ENCODE measurements around the gene DOCK4.

DOCK4 gene

DNA sequence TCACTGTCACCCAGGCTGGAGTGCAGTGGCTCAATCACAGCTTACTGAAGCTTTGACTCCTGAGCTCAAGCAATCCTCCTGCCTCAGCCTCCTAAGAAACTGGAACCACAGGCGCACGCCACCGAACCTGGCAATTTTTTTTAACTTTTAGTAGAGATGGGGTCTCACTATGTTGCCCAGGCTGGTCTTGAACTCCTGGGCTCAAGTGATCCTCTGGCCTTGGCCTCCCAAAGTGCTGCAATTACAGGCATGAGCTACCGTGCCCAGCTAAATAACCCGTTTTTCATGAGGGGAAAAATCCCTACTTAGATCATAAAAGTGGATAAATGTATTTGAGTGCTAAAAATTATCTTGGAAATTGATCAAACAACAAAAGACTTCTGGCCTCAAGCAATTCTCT is 443.4 kb downstream of the DOCK4 start:
- no peak for DNase-seq (ENCODE audit: low read depth in 2 of 2)

DNA sequence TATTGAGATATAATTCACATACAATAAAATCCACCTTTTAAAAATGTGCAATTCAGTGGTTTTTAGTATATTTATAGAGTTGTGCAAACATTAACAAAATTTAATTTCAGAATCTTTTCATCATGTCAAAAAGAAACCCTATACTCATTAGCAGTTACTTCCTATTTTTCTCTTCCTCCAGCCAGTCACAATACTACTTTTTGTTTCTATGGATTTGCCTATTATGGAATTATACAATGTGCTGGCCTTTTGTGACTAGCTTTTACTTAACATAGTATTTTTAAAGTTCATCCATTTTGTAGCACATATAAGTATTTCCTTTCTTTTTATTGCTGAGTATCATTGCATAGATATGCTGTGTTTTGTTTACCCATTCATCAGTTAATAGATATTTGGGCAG is 444.0 kb downstream of the DOCK4 start:
- no peak for DNase-seq (ENCODE audit: low read depth in 2 of 2)

DNA sequence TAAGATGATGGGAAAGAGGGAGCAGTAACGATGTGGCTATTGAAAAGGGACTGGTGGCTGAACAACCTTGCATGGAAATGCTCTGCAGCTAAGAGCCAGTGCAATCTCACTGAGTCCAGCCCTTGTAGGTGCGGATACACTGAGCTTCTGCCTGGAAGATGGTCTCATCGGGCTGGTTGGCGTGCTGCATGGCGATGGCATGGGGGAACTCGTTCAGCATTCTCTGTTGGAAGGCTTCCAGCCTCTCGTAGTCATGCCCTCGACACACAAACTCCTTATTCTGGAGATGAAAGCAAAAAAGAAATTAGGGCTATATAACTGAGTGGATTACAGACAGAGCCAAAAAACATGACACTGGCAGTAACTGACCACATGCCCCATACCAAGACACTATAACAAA is 446.2 kb downstream of the DOCK4 start:
- DNase-seq (ENCODE audit: low read depth in 2 of 2), result no peak

DNA sequence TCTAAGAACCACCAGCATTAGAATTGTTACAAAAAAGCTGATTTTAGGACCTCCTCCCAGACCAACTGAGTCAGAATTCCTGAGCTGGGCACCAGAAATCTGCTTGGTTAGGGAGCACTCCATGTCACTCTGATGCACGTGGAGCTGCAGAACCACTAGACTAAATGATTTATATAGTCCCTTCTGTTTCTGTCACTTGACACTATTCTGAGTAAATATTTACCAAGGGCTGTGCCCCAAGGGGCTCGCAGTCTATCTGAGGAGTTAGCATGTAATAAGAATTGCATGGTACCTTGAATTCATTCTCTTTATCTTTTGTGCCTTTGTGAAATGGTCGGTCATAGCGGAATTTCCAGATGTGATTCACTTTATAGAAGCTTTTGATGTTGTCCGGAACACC is 447.9 kb downstream of the DOCK4 start:
- DNase-seq (ENCODE audit: low read depth in 2 of 2), result no peak

DNA sequence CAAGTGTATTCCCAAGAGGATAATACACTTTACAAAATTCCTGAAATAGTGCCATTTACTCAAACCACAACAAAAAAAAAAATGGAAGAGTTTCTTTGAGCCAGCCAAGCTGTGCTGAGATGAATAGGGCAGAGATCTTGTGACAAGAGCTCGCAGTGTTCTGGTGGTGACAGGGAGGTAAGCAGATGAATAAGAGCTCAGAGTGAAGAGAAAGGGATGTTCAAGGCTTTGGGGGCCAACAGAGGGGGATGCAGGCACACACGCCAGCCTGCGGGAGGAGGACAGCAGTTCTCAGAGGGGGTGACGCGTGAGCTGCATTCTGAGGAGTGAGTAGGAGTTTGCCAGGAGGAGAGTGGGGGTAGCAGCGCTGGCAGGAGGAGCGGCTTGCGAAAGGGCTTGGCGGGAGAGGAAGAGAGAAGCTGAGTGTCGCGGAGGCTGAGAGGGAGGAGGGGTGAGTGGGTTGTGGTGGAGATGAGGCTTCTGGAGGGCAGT is 449.5 kb downstream of the DOCK4 start:
- DNase-seq (ENCODE audit: low read depth in 2 of 2), result no peak

DNA sequence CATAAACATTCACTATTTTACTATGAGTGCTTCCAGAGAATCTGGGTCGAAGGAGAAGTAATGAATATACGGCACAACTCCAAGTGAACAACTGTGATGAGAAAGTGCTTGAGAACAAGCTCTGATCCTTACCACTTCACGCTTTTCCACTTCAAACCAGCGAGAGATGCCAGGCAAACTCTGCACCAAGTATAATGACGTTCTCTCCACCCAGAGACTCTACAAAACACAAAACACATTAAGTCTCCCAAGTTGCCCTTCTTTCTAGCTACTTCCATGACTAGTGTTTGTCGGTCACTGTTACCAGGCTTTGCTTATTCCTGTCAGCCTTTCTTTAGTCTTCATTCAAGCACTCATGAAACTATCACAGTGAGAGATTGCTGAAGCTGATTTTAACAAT is 450.8 kb downstream of the DOCK4 start:
- DNase-seq (ENCODE audit: low read depth in 2 of 2), result no peak

DNA sequence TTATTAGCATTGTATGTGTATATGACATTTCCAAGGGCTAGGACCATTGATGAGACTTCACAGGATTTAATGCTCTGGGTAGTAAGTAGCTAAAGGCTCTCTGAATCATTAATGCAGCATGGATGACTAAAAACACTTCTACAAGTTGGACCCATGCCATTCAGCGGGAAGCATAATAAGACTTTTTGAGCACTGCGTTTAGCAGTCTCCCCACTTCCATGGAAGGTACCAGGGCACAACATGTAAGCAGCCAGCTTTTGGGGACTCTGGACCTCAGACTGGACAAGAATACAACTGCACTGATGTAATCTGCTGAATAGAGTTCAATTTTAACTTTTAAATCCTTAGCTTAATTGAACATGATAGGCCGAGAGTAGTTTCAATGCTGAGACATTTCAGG is 452.2 kb downstream of the DOCK4 start:
- DNase-seq (ENCODE audit: low read depth in 2 of 2), result no peak

DNA sequence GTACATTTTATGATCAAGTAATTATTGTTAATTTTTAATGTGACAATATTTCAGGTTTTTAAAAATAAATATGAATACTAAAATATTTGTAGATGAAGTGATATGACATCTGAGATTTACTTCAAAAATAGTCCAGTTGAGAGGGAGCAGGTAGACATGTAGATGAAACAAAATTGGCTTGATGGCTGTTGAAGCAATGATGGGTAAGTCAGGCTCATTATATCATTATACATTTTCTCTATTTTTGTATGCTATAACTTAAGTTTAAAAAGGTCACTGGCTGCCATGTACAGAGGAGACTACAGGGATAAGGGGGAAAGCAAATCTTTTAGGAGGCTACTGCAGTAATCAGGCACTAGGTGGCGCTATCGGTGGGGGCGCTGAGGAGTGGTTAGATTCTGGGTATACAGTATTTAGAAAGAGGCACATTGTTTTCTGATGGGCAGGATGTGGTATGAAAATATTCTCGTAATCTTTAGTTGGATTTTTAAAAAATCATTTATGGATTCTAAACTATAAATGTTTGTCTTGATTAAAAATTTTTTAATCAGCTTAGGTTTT is 454.1 kb downstream of the DOCK4 start:
- DNase-seq (ENCODE audit: low read depth in 2 of 2), result peak in 1 of 2 donors; percentile 20

DNA sequence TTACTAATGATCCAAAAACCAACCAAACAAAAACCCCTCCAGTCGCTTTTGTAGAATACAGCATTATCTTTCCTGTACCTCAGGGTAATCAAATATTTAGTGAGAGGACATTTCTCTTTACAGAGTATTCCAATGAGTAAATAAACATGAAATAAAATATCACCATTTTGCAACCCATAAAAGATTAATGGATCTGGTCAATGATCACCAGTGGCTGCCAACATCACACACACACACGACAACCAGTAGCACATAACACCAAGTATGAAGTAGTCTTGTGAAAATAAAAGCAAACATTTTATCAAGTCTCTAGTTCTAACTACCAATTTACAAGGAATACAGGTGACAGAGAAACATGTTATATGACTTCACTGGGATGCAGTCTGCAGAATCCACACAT is 455.3 kb downstream of the DOCK4 start:
- no peak for DNase-seq (ENCODE audit: low read depth in 2 of 2)

DNA sequence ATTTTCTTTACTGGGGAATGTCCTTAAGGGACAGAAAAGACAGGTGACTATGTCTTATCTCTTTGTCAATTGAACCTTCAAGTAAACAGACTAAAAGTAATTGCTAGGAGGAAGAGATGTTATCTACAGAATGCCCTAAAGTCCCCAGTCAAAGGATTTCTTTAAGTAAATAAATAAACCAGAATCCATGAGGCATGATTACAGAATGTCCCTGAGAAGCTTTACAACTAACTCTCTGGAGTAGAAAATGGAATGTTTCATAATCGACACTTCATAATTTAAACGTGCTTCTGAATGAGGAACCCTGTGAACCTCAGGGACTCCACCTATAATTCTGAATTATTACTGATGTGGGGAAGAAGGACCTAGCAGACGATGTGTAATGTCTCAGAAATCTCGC is 456.0 kb downstream of the DOCK4 start:
- no peak for DNase-seq (ENCODE audit: low read depth in 2 of 2)

DNA sequence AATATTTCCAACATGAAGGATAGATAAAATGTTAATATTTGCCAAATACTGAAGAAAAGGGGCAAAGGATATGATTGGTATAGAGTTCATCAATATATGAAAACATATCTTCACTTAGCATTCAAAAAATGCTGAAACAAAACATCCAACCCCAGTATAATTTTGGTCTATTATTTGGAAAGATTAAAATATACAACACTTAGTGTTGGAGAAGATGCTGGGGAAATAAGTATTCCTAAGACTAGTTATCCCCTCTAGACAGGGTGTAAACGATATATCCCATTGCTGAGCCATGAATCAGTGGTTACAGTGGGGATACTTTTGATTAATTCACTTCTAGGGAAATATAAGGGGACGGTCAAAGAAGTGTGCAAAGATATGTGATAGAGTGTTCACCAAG is 456.6 kb downstream of the DOCK4 start:
- no peak for DNase-seq (ENCODE audit: low read depth in 2 of 2)

DNA sequence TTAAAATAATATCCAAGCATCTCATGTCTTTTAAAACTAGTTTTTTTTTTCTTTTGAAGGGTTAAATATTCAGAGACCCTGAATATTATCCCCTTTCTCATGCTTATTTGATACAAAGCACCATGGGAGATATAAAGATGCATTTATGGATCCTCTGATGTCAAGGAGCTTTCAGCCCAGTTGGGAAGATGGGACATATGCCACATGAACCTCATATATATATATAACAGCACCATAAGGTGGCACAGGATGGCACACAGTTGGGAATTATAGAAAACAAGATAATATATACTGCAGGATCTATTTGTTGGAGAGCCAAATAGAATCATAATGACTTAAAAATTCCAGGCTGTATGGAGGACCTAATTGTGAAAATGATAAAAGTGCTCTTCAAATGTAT is 458.5 kb downstream of the DOCK4 start:
- DNase-seq (ENCODE audit: low read depth in 2 of 2), result no peak

DNA sequence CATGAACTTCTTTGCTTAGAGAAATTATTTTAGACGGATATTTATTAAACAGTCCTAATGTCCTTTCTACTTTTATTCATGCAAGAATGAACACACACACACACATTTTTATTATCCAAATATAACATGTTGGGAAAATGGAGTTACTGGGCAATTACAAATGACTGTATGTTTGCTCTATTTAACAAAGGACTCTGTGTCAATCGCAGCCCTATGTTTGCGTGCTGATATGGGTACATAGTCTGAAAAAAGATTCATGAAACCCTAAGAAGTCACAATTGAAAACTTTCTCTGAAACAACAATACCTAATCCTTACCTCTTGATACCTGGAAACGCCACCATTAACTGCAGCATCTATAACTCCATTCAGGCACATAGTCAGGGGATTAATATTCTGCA is 459.2 kb downstream of the DOCK4 start:
- no peak for DNase-seq (ENCODE audit: low read depth in 2 of 2)

DNA sequence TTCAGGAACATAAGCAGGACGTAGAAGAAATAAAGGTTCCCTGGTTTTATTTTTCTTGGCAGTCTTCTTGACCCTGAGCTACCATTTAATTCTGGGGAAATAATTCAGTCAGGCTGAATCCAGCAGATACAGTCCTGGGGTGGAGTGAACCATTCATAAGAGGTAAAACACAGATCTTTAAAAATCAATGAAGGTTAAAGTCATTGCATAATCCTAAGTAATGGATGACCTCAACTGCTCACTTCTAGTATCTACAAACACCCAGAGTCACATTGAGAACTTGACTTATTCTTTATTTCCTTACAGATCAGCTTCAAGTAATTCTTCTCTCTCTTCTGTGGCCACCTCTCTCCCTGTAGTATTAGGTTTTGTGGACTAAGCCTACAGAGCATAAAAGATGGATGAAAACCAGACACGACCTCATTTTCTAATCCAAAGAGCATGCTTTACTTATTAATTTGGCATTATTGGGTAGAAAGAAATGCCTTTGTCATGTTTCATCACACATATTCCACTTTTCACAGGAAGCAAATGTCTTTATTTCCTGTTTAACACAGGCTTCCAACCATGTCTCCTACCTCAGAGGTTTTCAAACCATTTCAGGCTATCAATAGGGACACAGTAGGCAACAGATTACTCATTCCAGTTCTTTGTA is 461.6 kb downstream of the DOCK4 start:
- no peak for DNase-seq (ENCODE audit: low read depth in 2 of 2)

DNA sequence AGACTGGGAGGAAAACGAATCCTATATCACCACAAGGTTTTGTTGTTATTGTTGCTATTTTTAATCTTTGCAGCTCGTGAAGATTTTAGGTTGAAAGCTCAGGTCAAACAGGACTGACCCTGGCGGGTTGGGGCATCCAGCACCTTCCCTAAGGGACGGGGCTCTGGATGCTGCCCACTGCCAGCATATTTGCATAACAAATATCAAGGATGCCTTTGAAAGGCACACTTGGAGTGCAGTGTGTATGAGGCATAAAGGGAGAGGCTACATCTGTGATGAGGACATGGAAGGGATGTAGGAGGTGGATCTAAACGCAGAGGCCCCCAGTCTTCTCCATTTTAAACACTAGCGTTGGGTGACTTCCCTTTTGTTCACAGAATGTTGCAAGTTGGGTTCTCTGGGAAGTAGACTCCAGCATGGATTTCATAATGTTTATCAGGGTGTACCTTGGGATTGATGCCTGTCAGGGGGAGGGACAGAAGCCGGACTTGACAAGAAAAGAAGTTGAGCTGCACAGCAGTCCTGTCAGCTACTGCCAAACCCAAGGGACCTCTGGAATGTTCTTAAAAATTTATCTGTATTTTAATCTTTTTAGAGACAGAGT is 462.9 kb downstream of the DOCK4 start:
- DNase-seq (ENCODE audit: low read depth in 2 of 2), result no peak

DNA sequence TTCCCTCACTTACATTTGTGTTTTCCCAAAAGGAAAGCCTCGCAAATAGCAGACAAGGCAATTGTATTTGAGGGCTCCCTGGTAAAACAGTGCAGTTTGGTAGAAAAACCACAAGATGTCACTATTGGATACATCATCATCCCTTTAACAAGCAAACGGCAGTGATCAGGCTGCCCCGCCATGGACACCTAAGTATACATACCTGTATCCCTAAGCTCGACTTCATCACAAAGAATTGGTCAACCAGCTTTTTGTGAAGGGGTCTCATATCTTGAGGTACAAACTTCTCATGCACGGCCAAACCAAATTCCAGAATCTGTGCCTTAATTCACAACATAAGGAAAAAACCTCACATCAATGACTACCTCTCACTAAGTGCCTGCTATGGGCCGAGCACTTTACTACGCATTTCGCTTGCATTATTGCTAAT is 464.4 kb downstream of the DOCK4 start:
- DNase-seq (ENCODE audit: low read depth in 2 of 2), result no peak

DNA sequence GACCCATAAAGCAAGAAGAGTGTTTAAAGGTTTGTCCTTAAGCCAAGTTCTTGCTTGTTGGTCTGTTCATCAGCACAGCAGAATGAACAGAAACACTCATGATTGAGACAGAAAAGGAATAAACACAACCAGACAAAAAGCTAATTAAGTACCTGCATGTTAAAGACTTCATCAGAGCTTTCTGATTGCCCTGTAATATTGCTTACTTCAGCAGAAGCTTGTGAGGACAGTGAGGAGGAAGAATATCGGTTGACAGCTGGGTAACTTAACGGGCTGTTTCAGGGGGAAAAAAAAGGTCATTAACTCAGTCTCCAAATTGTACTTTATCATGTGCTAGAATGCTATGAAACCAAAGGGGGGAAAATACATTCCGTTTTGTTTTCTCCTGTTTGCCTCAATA is 465.3 kb downstream of the DOCK4 start:
- no peak for DNase-seq (ENCODE audit: low read depth in 2 of 2)

DNA sequence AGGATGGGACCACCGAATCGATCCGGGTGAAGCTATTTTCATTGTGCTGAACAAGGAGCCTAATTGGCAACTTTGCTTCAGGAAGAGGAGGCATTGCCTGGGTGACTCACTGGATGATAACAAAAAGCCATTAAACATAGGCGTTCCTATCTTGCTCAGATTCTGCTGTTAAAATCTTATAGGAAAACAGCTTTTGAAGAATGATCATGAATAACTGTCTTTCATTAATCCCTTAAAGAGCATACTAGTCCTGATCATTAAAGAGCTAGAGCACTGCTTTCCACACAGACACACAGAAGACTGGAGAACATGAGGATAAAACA is 469.7 kb downstream of the DOCK4 start:
- DNase-seq (ENCODE audit: low read depth in 2 of 2), result no peak

DNA sequence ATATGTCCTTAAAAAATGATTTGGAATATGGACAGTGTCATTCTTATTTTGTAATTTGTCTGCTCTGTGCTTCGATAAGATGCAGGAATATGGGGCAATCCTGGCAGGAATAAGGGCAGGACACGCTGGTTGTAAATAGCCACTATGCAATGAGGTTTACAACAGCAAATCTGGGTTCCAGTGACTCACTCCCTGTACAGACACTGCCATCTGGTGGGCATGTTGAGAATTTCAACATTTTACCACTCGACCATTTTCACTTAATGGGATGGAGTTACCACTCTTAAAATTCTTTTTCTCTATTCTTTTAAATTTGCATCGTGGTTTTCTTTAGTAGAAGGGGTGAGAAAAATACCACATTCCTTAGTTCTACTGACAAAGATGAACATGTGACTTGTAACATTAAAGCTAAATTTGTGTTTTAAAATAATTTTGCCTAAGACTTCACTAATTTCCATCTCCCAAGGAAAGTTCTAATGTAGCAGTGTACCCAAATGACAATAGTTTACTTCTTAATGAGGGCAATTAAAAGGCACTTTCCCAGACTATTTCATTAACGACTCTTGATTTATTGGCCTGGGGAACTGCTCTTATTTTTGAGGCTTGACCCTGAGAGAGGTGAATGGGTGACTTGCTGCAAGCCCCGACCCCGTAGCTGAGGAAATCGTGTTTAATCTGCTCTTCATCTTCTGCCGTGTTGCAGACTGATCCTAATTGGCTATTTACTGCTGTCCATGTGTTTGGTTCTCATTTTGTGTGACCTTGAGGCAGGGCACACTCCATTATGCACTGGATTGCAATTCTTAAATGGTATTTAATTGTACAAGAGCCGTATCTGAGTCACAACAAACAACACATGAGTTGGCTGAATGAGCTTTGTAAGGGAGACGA is 470.3 kb downstream of the DOCK4 start:
- DNase-seq (ENCODE audit: low read depth in 2 of 2), result peak in 1 of 2 donors; percentile 4

DNA sequence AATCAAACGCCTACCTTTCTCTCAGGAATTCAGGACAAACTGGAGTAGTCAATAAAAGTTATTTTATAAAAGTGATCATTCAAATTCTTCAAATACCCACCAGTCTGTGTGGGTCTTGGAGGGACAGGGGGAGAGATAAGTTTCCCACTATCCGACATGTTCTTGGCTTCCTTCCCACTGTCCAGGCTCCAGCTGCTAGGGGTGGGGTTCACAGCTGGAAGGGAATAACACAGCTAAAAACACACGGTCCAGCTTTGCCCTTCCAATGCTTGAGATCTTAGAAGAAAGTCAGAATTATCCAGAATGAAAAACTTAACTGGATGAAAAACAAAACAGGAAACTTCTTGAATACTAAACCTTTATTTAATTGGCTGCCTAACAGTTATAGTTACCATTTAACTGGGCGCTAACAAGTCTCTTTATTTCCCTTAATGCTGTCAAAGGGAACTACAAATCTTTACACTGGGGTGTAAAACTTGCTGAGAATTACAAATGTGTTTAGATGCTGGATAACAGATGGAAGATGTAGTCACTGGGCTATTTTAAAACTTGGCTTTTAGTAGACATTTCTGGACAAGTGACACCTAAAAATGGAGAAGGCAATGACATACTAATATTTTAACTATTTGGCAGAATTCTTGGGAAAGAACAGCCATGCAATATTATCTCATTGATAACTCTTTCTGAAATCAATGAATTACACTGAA is 471.1 kb downstream of the DOCK4 start:
- no peak for DNase-seq (ENCODE audit: low read depth in 2 of 2)

DNA sequence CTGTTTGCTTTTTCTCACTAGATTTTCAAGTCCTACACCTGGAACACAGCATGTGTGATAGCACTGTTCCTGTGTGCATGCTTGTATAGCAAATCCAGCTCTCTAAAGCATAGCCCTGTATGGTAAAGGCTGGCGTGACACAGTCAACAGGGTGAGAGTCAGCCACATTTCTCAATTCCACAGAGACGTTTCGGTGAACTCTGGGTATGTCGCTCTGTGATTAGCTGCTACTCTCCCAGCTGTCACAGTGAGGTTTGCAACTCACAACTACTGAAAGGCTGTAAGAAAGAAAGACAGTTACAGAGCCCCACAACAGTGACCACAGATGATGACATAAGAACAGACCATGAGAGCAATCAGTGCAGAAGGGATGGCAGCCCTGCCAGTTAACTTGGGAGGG is 473.3 kb downstream of the DOCK4 start:
- no peak for DNase-seq (ENCODE audit: low read depth in 2 of 2)
